ENCODE results near the gene ZNF260.

DNA sequence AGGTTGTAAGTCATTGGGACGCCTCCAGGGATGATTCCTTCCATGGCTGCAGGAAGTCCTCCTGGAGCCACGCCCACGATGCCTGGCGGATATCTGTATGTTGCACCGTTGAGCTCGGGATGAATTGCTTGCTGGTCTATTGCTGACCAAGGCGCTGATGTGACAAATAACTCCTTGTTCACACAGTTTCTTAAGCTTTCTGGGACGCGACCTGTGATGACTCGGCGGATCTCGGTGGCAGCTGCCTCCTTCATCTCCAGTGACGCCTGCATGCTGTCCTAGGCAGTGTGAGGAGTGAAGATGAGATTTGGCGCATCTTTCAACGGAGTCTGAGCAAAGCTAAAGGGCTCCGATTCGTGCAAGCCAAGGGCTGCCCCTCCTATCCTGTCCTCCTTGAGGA, 31.1 kb downstream of the ZNF260 start:
- no peak for TF ChIP-seq POLR2AphosphoS5 (IDR thresholded peaks at IDR 0.05)
- TF ChIP-seq, protein P1, sequence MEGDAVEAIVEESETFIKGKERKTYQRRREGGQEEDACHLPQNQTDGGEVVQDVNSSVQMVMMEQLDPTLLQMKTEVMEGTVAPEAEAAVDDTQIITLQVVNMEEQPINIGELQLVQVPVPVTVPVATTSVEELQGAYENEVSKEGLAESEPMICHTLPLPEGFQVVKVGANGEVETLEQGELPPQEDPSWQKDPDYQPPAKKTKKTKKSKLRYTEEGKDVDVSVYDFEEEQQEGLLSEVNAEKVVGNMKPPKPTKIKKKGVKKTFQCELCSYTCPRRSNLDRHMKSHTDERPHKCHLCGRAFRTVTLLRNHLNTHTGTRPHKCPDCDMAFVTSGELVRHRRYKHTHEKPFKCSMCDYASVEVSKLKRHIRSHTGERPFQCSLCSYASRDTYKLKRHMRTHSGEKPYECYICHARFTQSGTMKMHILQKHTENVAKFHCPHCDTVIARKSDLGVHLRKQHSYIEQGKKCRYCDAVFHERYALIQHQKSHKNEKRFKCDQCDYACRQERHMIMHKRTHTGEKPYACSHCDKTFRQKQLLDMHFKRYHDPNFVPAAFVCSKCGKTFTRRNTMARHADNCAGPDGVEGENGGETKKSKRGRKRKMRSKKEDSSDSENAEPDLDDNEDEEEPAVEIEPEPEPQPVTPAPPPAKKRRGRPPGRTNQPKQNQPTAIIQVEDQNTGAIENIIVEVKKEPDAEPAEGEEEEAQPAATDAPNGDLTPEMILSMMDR (IDR thresholded peaks at IDR 0.05), result no peak
- no peak for TF ChIP-seq POLR2A (IDR thresholded peaks at IDR 0.05)
- TF ChIP-seq EP300 (IDR thresholded peaks at IDR 0.05), result no peak
